Skeletal muscle satellite cell (primary cell): ENCODE results near the gene TREX2.
"Not testable (repeated sequence)": the region's sequence is repeated elsewhere in the genome, so short reads cannot be mapped to it uniquely, and the experiment has no call there.

Experiments
- H3K27me3 ChIP-seq: 2 replicates; pipeline ENCODE4 v1.7.0; 2013; ENCODE audit warnings: low read length; ENCODE audit not compliant: control insufficient read depth, insufficient read depth
- H3K36me3 ChIP-seq: 2 replicates; pipeline ENCODE4 v1.7.0; 2013; ENCODE audit warnings: mild to moderate bottlenecking, control low read depth, low read length; ENCODE audit not compliant: insufficient read depth
- H3K4me1 ChIP-seq: 2 replicates; pipeline ENCODE4 v1.7.0; 2013; ENCODE audit warnings: low read length; ENCODE audit not compliant: control insufficient read depth, insufficient read depth
- H3K4me2 ChIP-seq: 2 replicates; pipeline ENCODE4 v1.7.0; 2013; ENCODE audit warnings: mild to moderate bottlenecking, low read length
- H3K4me3 ChIP-seq: 2 replicates; pipeline ENCODE4 v1.7.0; 2013; ENCODE audit warnings: low read length
- H3K9ac ChIP-seq: 2 replicates; pipeline ENCODE4 v1.7.0; 2013; ENCODE audit warnings: mild to moderate bottlenecking, low read depth, low read length, moderate library complexity
- H3K9me3 ChIP-seq: replicated peaks from 2 replicates; pipeline ENCODE4 v1.7.0; 2013; ENCODE audit warnings: mild to moderate bottlenecking, control low read depth, low read length

TREX2 gene

DNA sequence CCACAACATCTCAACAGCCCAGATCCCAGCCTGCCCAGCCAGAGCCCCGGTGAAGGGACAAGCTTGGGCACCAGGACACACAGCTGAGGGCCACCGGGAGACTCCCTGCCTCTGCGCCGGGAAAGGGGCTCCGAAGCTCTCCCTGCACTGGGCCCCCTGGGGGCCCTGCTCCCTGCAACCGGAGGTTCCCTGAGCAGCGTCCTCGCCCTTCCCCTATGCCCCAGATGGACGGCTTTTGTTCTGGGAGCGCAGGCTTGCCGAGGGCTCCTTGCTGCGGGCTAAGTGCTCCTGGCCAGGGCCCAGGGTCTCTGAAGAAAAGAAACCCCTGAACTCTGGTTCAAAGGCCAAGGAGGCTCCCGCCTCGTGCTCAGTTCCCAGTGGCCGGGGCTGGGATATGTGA is 35.5 kb downstream of the TREX2 start:
- Histone ChIP-seq H3K9ac (no peak overlapping the region), H3K4me1 (no peaks in the 10 kb centered on the region), H3K4me3 (no peak overlapping the region), H3K9me3 (no peaks in the 10 kb centered on the region), H3K36me3 (no peaks in the 10 kb centered on the region), H3K4me2 (no peak overlapping the region), H3K27me3 (peaks cover 16% of the 10 kb centered on the region)

DNA sequence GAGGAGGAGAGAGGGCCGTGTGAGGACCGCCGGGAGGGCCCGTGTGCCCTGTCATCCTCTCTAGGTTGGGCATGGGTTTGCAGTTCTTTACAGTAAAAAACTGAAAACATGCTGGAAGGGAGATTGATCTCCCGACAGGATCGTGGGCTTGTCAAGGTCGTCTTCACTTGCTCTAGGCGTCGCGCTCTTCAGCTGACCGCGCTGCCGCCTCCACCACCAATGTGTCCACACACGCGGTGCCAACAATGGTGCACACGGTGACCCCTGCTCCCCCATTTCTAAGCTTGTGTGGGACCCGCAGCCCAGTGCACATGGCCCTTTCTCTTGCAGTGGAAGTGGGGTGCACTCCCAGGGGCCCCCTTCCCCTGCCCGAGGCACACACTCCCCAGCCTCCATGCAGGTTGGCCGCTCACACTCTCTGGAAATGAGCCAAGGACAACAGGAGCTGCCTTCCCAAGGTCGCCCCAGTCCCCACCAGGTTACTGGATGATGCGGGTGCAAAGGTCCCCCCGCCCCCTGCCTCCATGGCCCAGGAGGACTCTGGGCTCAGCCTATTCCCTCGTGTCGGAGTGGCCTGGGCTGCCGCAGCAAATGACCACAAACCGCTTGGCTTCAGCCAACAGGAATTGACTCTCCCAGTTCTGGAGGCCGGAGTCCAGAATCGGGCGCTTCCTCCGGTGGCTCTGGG is 36.3 kb downstream of the TREX2 start:
- H3K36me3 ChIP-seq, result no peaks in the 10 kb centered on the region
- peaks cover 16% of the 10 kb centered on the region for H3K27me3 ChIP-seq

DNA sequence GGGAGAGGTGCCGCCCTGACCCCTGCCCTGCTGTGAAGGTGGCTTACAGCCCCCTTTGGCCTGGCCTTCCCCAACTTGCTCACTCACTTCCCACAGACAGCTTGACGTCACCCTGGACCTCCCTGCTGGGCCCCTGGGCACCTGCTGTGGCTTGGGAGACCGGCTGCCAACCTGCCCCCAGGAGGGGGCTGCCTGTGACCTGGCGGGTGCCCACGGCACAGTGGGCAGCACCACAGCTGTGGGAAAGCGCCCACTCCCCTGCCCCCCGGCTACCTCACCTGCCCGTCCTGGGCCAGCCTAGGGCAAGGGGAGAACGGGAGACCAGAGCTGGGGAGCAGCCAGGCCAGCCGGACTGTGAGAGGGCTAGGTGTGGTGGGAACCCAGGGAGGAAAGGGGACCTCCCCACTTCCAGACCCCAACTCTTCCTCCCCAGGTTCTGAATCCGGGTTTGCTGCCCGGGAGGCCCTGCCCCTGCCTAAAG is 36.9 kb downstream of the TREX2 start:
- Histone ChIP-seq H3K9ac (no peak overlapping the region), H3K9me3 (no peaks in the 10 kb centered on the region), H3K4me1 (no peaks in the 10 kb centered on the region), H3K36me3 (no peaks in the 10 kb centered on the region), H3K4me2 (no peak overlapping the region), H3K27me3 (peaks cover 16% of the 10 kb centered on the region), H3K4me3 (no peak overlapping the region)

More for the DNA sequence above, 36.3 kb downstream of the TREX2 start:
- Histone ChIP-seq H3K9me3 (no peaks in the 10 kb centered on the region), H3K4me1 (no peaks in the 10 kb centered on the region), H3K4me2 (no peak overlapping the region), H3K4me3 (no peak overlapping the region), H3K9ac (no peak overlapping the region)

DNA sequence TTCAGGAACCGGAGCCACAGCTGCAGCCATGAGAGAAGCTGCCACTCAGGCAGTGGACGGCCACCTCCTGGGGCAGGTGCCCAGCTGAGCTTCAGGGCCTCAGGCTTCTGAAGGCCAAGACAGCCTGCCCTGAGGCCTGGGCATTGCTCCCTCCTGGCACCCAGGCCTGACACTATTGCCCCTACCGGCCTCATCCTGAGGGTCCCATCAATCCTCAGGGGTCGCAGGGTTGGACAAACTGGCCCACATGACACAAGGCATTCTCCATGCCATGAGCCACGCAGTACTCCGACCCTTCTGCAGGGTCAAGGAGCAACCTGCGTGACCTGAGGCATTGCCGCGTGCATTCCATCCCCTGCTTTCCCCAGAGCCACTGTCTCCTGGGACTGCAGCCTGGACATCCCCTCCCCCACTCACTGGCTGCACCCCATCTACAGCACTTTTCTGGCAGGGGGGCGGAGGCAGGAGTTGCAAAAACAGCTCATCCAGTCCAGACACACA is 37.6 kb downstream of the TREX2 start:
- Histone ChIP-seq H3K9ac (no peak overlapping the region), H3K9me3 (no peaks in the 10 kb centered on the region), H3K36me3 (no peaks in the 10 kb centered on the region), H3K4me1 (no peaks in the 10 kb centered on the region), H3K4me3 (no peak overlapping the region), H3K27me3 (peaks cover 16% of the 10 kb centered on the region), H3K4me2 (no peak overlapping the region)

DNA sequence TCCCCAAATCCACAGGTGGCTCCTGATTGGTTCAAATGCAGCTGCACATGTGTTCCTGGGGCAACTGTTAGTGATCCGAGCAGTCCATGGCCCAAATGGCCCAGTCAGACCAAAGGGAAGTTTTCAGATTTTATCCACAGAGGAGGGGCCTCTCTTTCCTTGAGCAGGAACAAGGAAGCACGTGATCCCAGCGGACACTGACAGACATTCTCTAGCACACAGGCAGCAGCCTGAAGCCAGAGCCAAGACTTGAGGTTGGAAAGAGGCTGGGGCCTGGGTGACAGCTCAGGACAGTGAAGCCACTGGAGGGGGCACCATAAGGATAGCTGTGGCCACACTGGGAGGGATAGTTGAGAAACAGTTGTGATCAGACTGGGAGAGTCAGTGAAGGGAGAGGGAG is 38.1 kb downstream of the TREX2 start:
- peaks cover 15% of the 10 kb centered on the region for H3K27me3 ChIP-seq
- H3K36me3 ChIP-seq, result no peaks in the 10 kb centered on the region

DNA sequence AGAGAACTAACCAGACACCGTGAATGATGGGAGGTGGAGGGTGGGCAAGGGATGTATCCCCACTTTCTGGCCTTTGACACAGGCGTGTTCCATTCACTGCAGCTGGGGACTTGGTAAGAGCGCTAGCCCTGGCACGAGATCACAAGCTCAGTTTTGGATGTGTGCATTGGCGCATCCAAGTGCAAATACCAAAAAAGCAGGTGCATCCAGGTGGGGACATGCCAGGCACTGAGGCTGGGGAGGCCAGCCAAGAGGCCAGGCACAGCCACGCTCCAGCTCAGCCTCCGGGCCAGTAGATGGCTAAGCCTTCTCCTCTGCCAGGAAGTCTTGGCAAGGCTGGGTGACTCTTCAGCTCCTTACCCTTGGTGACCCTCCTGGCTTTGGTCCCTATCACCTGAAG is 39.0 kb downstream of the TREX2 start:
- peaks cover 7% of the 10 kb centered on the region for H3K27me3 ChIP-seq
- H3K36me3 ChIP-seq, result no peaks in the 10 kb centered on the region
- no peak overlapping the region for H3K4me2 ChIP-seq
- no peaks in the 10 kb centered on the region for H3K9me3 ChIP-seq
- no peak overlapping the region for H3K4me3 ChIP-seq
- H3K4me1 ChIP-seq, result no peaks in the 10 kb centered on the region
- H3K9ac ChIP-seq, result no peak overlapping the region

More for the DNA sequence above, 38.1 kb downstream of the TREX2 start:
- no peak overlapping the region for H3K4me3 ChIP-seq
- no peaks in the 10 kb centered on the region for H3K4me1 ChIP-seq
- no peak overlapping the region for H3K9ac ChIP-seq
- no peaks in the 10 kb centered on the region for H3K9me3 ChIP-seq
- no peak overlapping the region for H3K4me2 ChIP-seq

DNA sequence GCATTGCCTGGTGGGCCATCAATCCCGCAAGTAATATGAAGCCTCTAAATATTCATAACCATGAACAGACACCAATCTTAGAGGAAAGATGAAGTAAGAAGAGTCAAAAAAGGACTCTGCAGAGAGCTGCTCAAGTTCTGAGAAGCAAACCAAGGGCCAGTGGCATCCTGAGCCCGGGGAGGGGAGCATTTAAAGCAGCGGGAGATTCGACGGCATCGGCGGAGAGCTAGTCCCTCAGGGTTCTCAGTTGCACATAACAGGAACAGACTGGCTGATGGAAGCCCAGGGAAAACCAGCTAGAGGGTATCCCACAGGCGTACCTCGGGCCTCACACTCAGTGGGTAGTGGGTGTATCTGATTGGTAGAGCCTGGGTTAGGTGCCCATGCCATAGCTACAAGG is 39.8 kb downstream of the TREX2 start:
- Histone ChIP-seq H3K36me3 (no peaks in the 10 kb centered on the region), H3K4me1 (no peaks in the 10 kb centered on the region), H3K4me2 (no peak overlapping the region), H3K9me3 (peaks cover 4% of the 10 kb centered on the region), H3K27me3 (peaks cover 4% of the 10 kb centered on the region), H3K4me3 (no peak overlapping the region), H3K9ac (no peak overlapping the region)

DNA sequence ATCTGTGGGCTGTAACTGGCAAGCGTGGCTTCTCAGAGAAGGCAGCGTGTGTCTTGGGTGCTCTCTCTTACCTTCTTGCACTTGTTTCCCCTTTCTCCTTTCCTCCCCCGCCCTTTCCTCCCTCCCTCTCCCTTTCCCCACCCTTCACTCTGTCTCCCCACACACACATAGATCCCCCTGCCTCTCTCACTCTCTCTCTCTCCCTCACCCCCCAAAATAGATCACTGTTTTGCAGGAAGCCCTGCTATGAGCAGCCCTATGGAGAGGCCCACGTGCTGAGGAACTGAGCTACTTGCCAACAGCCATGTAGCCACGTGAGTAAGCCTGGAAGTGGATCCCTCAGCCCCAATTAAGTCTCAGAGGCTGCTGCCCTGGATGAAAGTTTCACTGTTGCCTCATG is 40.4 kb downstream of the TREX2 start:
- Histone ChIP-seq H3K4me3 (no peak overlapping the region), H3K4me2 (no peak overlapping the region)

DNA sequence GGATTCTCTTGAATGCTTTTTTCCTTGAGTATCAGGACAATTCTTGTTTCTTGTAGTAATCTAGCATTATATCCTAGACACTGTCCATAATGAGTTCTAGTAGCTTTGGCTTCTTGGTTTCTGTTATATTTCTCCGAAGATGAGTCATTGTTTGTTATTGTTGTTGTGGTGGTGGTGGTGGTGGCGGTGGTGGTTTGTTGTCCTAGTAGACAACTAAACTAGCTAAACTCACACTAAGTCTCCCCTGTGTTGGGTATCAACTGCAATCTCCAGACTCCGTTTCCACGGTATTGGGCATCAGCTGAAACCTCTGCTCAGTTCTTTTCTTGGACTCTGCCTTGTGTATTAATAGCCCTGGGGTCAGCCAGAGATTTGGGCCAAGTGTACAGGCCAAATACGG is 41.5 kb downstream of the TREX2 start:
- H3K27me3 ChIP-seq, H3K9me3 ChIP-seq, H3K4me3 ChIP-seq, H3K9ac ChIP-seq, H3K4me1 ChIP-seq, H3K4me2 ChIP-seq, H3K36me3 ChIP-seq: not testable (repeated sequence)

More for the DNA sequence above, 40.4 kb downstream of the TREX2 start:
- Histone ChIP-seq H3K9ac (no peak overlapping the region), H3K4me1 (no peaks in the 10 kb centered on the region), H3K9me3 (peaks cover 4% of the 10 kb centered on the region), H3K27me3 (peaks cover 4% of the 10 kb centered on the region), H3K36me3 (no peaks in the 10 kb centered on the region)

DNA sequence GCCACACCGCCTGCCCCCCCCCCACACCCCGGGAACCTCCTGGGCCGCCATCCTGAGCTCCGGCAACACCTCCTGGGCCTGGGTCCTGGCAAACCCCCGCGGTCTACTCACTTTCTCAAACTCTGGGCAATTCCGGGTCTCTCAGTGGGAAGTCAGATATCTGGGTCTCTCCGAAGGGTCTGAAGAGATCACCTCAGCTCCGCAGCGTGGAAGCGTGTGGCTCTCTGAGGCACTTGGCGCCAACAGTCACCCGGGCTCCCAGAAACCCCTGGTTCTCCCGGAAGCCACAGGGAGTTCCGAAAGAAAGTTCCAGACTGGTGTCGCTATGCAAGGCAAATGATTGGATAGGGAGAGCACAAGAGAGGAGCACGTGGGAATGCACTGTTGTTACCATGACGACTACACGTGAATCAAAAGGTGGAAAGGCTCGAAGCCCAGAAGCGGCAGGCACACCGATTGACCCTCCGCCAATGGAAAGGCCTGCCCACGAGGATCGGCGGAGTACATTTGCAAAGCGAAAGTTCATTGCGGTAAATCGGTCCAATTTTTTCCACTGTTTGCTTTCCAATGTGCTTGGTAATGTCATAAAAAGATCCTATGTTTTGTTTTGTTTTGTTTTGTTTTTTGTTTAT is 44.6 kb downstream of the TREX2 start, which contains the start of gene PNMA6E:
PNMA6E (minus strand) TSS at position 218 of the 632 bp plus-strand sequence. CDS start 2,501 bp downstream, outside the sequence.
- Histone ChIP-seq H3K9me3 (peaks cover 4% of the 10 kb centered on the region), H3K4me2 (no peak within 1 kb of the TSS), H3K27me3 (no peaks in the 10 kb centered on the region), H3K36me3 (no peaks in the 10 kb centered on the region), H3K9ac (no peak within 1 kb of the TSS), H3K4me1 (no peaks in the 10 kb centered on the region), H3K4me3 (no peak within 1 kb of the TSS)

DNA sequence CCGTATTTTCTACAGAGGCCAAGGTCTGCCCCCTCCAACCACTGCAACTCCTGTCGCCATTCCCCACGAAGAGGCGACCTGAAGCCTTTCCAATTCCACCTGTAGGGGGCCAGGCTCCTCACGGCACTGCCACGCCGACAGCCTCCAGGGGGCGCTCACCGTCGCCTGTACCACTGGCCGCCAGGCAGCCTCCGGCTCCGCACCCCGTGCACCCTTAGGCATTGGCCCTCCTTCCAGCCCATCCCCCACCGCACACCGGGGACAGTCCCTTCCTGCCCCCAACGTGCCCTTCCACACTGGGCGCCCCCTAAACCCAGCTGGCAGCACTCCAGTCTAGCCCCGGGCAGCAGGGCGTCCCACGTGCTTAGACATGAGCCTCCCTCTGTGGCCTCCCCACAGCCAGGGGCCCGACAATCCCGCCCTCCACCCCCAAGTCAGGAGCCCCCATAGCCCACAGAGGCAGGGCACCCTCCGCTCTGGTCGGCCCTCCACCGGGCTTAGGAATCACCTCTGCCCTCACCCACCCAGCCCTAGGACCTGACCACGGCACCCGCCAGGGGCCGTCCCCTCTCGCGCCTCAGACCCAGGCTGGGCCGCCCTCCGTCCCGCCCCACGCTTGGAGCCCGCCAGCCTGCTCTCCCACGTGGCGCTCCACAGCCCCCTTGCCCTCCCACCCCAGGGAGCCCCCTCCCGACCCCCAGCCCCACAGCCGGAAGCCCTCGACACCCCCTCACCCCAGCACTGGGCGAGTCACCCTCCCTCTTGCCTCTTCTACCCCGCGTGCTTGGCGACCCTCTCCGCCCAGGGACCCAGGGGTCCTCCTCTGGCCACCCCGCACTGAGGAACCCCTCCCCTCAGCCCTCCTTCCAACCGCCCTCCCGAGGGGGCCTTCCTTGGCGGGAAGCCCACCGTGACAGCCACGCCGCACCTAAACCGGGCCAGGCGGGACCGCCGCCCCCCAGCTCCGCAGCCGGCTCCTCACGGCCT is 45.4 kb downstream of the TREX2 start:
- Histone ChIP-seq H3K27me3 (no peaks in the 10 kb centered on the region), H3K4me1 (no peaks in the 10 kb centered on the region), H3K9ac (no peak overlapping the region), H3K4me2 (no peak overlapping the region), H3K9me3 (peaks cover 4% of the 10 kb centered on the region), H3K36me3 (no peaks in the 10 kb centered on the region), H3K4me3 (no peak overlapping the region)
